SU-DHL-6 (cell line): ENCODE measurements around the gene PIGB.

Experiments
- H2AFZ ChIP-seq: fragments of 200-600 bp; sonication (generic); 2 replicates; pipeline ENCODE4 v1.6.1; 2014; ENCODE audit warnings: low read depth, mild to moderate bottlenecking, moderate library complexity, mixed read lengths, antibody characterized with exemption, low read length; ENCODE audit not compliant: severe bottlenecking
- H3F3A ChIP-seq: fragments of 200-600 bp; shearing (Covaris generic); 2 replicates; pipeline ENCODE4 v1.6.0; 2016; ENCODE audit warnings: antibody characterized with exemption, mild to moderate bottlenecking; ENCODE audit not compliant: insufficient read depth
- H3K27ac ChIP-seq: fragments of 200-600 bp; sonication (generic); 2 replicates; pipeline ENCODE4 v1.5.1; 2016; ENCODE audit warnings: low read depth, mild to moderate bottlenecking, low read length, moderate library complexity, mixed read lengths
- H3K27me3 ChIP-seq: fragments of 200-600 bp; sonication (generic), shearing (Covaris generic); 2 replicates; pipeline ENCODE4 v1.6.0; 2014; ENCODE audit warnings: mild to moderate bottlenecking, low read length
- H3K36me3 ChIP-seq: fragments of 200-600 bp; sonication (generic); 2 replicates; pipeline ENCODE4 v1.6.1; 2014; ENCODE audit warnings: mild to moderate bottlenecking, low read length, mixed read lengths
- H3K4me2 ChIP-seq: fragments of 300-600, 200-600 bp; shearing (Covaris generic), sonication (generic); 2 replicates; pipeline ENCODE4 v1.6.0; 2014; ENCODE audit warnings: low read length, low read depth, mild to moderate bottlenecking; ENCODE audit not compliant: poor library complexity, severe bottlenecking
- H3K4me3 ChIP-seq: fragments of 200-600 bp; sonication (generic); 2 replicates; pipeline ENCODE4 v1.5.1; 2014; ENCODE audit warnings: antibody characterized with exemption, low read length, mild to moderate bottlenecking, mixed read lengths; ENCODE audit not compliant: insufficient read depth, poor library complexity, severe bottlenecking
- H3K79me2 ChIP-seq: fragments of 200-600 bp; sonication (generic); 2 replicates; pipeline ENCODE4 v1.6.1; 2014; ENCODE audit warnings: mild to moderate bottlenecking, low read length, moderate library complexity; ENCODE audit not compliant: insufficient read depth
- H3K9ac ChIP-seq: fragments of 200-600 bp; sonication (generic); 2 replicates; pipeline ENCODE4 v1.7.0; 2014; ENCODE audit warnings: mild to moderate bottlenecking, low read length
- H3K9me2 ChIP-seq: fragments of 200-600 bp; sonication (generic); replicated peaks from 2 replicates; pipeline ENCODE4 v1.6.1; 2014; ENCODE audit warnings: low read length; ENCODE audit not compliant: insufficient read depth
- H3K9me3 ChIP-seq: fragments of 200-600 bp; sonication (generic); 2 replicates; pipeline ENCODE4 v1.6.1; 2014; ENCODE audit warnings: low read length, mixed read lengths; ENCODE audit not compliant: insufficient read depth
- H4K20me1 ChIP-seq: fragments of 200-600 bp; sonication (generic); 2 replicates; pipeline ENCODE4 v1.6.1; 2014; ENCODE audit warnings: low read depth, mild to moderate bottlenecking, antibody characterized with exemption, low read length, moderate library complexity, mixed read lengths
- EZH2phosphoT487 ChIP-seq: fragments of 200-600 bp; sonication (generic), shearing (Covaris generic); conservative IDR thresholded peaks from 2 replicates; pipeline ENCODE4 v1.6.1; 2018; ENCODE audit warnings: mild to moderate bottlenecking, antibody characterized with exemption, low read length, moderate library complexity, mixed read lengths
- TF ChIP-seq, protein P1 (sequence below): fragments of 200-600 bp; sonication (generic); IDR thresholded peaks from one replicate; pipeline ENCODE4 v1.5.1; 2017; ENCODE audit warnings: antibody characterized with exemption, mild to moderate bottlenecking, low read length, moderate library complexity; ENCODE audit not compliant: insufficient read depth, poor library complexity, severe bottlenecking

Gene PIGB

DNA sequence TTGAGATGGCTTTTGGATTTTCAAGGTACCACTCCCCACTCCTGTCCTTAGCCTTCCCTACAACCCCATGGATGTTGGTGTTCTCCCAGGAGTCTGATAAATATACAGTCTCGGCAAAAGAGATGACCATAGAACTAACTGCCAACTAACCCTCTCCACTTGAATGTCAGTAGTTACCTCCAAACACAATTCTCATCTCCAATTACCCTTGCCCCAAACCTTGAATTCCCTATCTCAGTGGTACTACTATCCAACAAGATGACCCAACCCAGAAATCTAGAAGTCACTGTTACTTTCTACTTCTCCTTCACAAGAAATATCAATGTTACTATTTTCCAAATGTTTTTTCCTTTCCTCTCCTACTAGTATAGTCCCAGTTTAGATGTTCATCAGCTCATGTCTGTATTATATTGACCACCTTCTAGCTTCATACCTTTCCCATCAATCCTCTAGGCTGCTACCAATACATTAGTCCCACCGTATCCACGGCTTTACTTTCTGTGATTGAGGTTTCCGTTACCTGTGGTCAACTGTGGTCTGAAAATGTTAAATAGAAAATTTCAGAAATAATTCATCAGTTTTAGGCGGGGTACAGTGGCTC lies 38.1 kb downstream of the PIGB start:
- Histone ChIP-seq H3K9ac (no peak overlapping the region), H4K20me1 (no peaks in the 10 kb centered on the region), H3F3A (no peaks in the 10 kb centered on the region), H3K4me2 (no peak overlapping the region), H3K27ac (no peak overlapping the region), H3K27me3 (no peaks in the 10 kb centered on the region), H3K36me3 (peaks cover 23% of the 10 kb centered on the region; the same call in 1 of the 2 replicates), H3K9me3 (no peaks in the 10 kb centered on the region), H3K9me2 (no peaks in the 10 kb centered on the region), H2AFZ (no peak overlapping the region), H3K79me2 (no peaks in the 10 kb centered on the region), H3K4me3 (no peak overlapping the region)
- TF ChIP-seq EZH2phosphoT487, result no peak

DNA sequence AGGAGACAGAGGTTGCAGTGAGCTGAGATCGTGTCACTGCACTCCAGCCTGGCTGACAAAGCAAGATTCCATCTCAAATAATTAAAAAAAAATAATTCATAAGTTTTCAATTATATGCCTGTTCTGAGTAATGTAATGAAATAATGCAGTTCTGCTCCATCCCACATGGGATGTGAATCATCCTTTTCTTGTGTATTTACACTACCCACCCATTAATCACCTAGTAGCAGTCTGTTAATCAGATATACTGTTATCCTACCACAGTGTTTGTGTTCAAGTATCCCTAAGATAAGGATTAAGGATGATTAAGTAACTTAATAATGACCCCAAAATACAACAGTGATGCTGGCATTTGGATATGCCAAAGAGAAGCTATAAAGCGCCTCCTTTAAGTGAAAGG lies 38.8 kb downstream of the PIGB start:
- Histone ChIP-seq H3K9ac (no peak overlapping the region), H3F3A (no peaks in the 10 kb centered on the region), H3K27me3 (no peaks in the 10 kb centered on the region), H4K20me1 (no peaks in the 10 kb centered on the region), H2AFZ (no peak overlapping the region), H3K79me2 (no peaks in the 10 kb centered on the region), H3K36me3 (peaks cover 22% of the 10 kb centered on the region; the same call in 1 of the 2 replicates), H3K9me3 (no peaks in the 10 kb centered on the region), H3K27ac (no peak overlapping the region), H3K9me2 (no peaks in the 10 kb centered on the region), H3K4me3 (no peak overlapping the region), H3K4me2 (no peak overlapping the region)
- TF ChIP-seq, protein P1, sequence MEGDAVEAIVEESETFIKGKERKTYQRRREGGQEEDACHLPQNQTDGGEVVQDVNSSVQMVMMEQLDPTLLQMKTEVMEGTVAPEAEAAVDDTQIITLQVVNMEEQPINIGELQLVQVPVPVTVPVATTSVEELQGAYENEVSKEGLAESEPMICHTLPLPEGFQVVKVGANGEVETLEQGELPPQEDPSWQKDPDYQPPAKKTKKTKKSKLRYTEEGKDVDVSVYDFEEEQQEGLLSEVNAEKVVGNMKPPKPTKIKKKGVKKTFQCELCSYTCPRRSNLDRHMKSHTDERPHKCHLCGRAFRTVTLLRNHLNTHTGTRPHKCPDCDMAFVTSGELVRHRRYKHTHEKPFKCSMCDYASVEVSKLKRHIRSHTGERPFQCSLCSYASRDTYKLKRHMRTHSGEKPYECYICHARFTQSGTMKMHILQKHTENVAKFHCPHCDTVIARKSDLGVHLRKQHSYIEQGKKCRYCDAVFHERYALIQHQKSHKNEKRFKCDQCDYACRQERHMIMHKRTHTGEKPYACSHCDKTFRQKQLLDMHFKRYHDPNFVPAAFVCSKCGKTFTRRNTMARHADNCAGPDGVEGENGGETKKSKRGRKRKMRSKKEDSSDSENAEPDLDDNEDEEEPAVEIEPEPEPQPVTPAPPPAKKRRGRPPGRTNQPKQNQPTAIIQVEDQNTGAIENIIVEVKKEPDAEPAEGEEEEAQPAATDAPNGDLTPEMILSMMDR, result no peak
- no peak for TF ChIP-seq EZH2phosphoT487

DNA sequence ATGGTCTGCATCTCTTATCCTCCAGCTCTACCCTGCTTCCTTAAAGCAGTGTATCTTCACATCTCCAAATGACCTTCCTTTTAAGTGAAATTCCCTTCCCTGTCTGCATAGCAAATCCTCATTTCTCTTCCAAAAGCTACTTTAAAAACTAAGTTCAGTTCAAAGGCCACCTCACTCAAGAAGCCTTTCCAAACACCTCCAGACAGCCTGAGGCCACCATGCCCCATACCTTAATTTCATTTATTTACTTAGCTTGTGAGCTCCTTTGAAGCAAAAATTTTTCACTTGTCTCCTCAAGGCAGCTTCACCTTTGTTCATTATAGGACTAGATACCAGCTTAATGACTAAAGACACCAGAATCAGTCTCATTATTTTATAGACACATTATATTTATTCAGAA lies 39.4 kb downstream of the PIGB start:
- Histone ChIP-seq H3K27me3 (no peaks in the 10 kb centered on the region), H4K20me1 (no peaks in the 10 kb centered on the region), H3K9me2 (no peaks in the 10 kb centered on the region), H3F3A (no peaks in the 10 kb centered on the region), H3K4me2 (no peak overlapping the region), H3K9ac (no peak overlapping the region), H3K27ac (no peak overlapping the region), H3K9me3 (no peaks in the 10 kb centered on the region), H3K4me3 (no peak overlapping the region), H3K36me3 (peaks cover 21% of the 10 kb centered on the region; the same call in 1 of the 2 replicates), H2AFZ (no peak overlapping the region), H3K79me2 (no peaks in the 10 kb centered on the region)
- TF ChIP-seq, protein P1, result no peak
- TF ChIP-seq EZH2phosphoT487, result no peak

DNA sequence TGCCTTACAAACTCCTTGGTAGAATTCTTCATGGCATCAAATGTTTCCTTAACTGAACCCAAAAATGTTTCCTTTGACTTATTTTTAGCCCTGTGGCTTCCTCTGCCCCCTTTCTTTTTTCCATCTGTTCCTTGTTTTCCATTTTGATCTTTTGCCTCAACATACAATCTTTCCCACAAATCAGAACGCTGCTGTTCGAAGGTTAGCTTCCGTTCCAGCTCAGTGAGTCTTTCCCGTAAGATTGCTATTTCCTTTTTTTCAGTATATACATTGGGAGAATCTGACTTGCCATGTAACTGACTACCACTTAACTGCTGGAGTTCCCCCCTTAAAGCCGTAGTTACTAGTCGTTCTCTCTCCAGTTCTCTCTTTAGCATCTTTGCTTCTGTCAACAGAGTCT lies 41.2 kb downstream of the PIGB start:
- Histone ChIP-seq H3K27ac (no peak overlapping the region), H4K20me1 (no peaks in the 10 kb centered on the region), H3K27me3 (no peaks in the 10 kb centered on the region), H3K4me2 (no peak overlapping the region), H3K9ac (no peak overlapping the region), H3K9me3 (no peaks in the 10 kb centered on the region), H3K9me2 (no peaks in the 10 kb centered on the region), H3F3A (no peaks in the 10 kb centered on the region), H2AFZ (no peak overlapping the region), H3K79me2 (no peaks in the 10 kb centered on the region), H3K36me3 (0 out of 2 replicates have a peak, but pooled peaks cover 15% of the 10 kb centered on the region), H3K4me3 (no peak overlapping the region)
- no peak for TF ChIP-seq EZH2phosphoT487
- TF ChIP-seq, protein P1, result no peak
